HEK293T (cell line): Measurements from ENCODE around the gene LILRA2.
"Not testable (repeated sequence)": the region's sequence is repeated elsewhere in the genome, so short reads cannot be mapped to it uniquely, and the experiment has no call there.

Source experiments
- CTCF ChIA-PET: fragments of 350-600 bp; formaldehyde crosslinking; extraction: SDS; loops from one replicate; lab custom pipeline; 2021; ENCODE audit warnings: antibody characterized with exemption, inconsistent platforms; lab: Yijun Ruan, JAX
- POLR2A ChIA-PET: fragments of 350-600 bp; formaldehyde crosslinking; extraction: SDS; loops from one replicate; lab custom pipeline; 2020; ENCODE audit warnings: antibody characterized with exemption, inconsistent platforms; lab: Yijun Ruan, JAX
- DNase-seq: peaks from one replicate; pipeline ENCODE4 v3.0.0; 2012; ENCODE audit warnings: mixed read lengths; ENCODE audit errors: extremely low spot score
- ARNT ChIP-seq: fragments of 450-650 bp; IDR thresholded peaks from 2 replicates; pipeline ENCODE4 v1.6.1; 2017; ENCODE audit warnings: mild to moderate bottlenecking
- BHLHE40 ChIP-seq: fragments of 450-650 bp; IDR thresholded peaks from 2 replicates; pipeline ENCODE4 v1.6.1; 2016; ENCODE audit warnings: mild to moderate bottlenecking, moderate library complexity, borderline replicate concordance
- CTBP1 ChIP-seq: fragments of 450-650 bp; IDR thresholded peaks from 2 replicates; pipeline ENCODE4 v1.6.1; 2016; ENCODE audit warnings: borderline replicate concordance
- ELF4 ChIP-seq: fragments of 450-650 bp; IDR thresholded peaks from 2 replicates; pipeline ENCODE4 v1.6.1; 2017; ENCODE audit warnings: antibody characterized with exemption
- FOXA1 ChIP-seq: fragments of 450-650 bp; IDR thresholded peaks from 2 replicates; pipeline ENCODE4 v1.6.1; 2016; ENCODE audit warnings: mild to moderate bottlenecking
- FOXK2 ChIP-seq: fragments of 450-650 bp; IDR thresholded peaks from 2 replicates; pipeline ENCODE4 v1.6.1; 2016; ENCODE audit warnings: mild to moderate bottlenecking
- FOXM1 ChIP-seq: fragments of 450-650 bp; IDR thresholded peaks from 2 replicates; pipeline ENCODE4 v1.6.1; 2017; ENCODE audit warnings: mild to moderate bottlenecking, borderline replicate concordance
- HDGF ChIP-seq: fragments of 450-650 bp; IDR thresholded peaks from 2 replicates; pipeline ENCODE4 v1.6.1; 2017; ENCODE audit warnings: antibody characterized with exemption, borderline replicate concordance
- L3MBTL2 ChIP-seq: fragments of 450-650 bp; conservative IDR thresholded peaks from 2 replicates; pipeline ENCODE4 v1.6.1; 2016; ENCODE audit warnings: mild to moderate bottlenecking
- LEF1 ChIP-seq: fragments of 450-650 bp; IDR thresholded peaks from 2 replicates; pipeline ENCODE4 v1.6.1; 2017; ENCODE audit warnings: mild to moderate bottlenecking, borderline replicate concordance
- NFRKB ChIP-seq: fragments of 450-650 bp; IDR thresholded peaks from 2 replicates; pipeline ENCODE4 v1.6.1; 2016; ENCODE audit warnings: mild to moderate bottlenecking, moderate library complexity
- PKNOX1 ChIP-seq: fragments of 450-650 bp; IDR thresholded peaks from 2 replicates; pipeline ENCODE4 v1.6.1; 2016
- SP1 ChIP-seq: fragments of 450-650 bp; IDR thresholded peaks from 2 replicates; pipeline ENCODE4 v1.6.1; 2017
- SUZ12 ChIP-seq: fragments of 450-650 bp; IDR thresholded peaks from 2 replicates; pipeline ENCODE4 v1.6.1; 2016; ENCODE audit warnings: mild to moderate bottlenecking
- TARDBP ChIP-seq: fragments of 450-650 bp; IDR thresholded peaks from 2 replicates; pipeline ENCODE4 v1.6.1; 2016
- ZNF384 ChIP-seq: fragments of 450-650 bp; IDR thresholded peaks from 2 replicates; pipeline ENCODE4 v1.6.1; 2016

The LILRA2 gene

DNA sequence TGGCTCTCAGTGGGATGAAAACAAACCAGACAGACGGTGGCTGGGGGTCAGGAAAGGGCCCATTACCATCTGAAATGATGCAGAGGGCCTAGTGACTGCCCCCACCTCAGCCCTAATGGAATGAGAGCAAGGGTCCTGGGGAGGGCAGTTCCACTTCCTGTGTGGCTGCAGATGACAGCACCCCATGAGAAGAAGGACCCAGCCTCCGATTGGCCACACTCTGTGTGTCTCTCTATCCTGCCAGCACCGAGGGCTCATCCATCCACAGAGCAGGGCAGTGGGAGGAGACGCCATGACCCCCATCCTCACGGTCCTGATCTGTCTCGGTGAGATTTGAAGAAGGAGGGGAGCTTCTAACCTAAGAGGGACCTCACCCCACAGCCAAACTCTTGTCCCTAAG lies 57.2 kb downstream of the LILRA2 start:
- no peak for DNase-seq
- ChIA-PET CTCF (no interaction called here), POLR2A (no interaction called here)
- TF ChIP-seq CTBP1 (no peak), NFRKB (no peak), FOXK2 (no peak), FOXM1 (no peak), HDGF (no peak), L3MBTL2 (no peak), ZNF384 (no peak), TARDBP (no peak)

- DNase-seq, POLR2A ChIA-PET, CTCF ChIA-PET: not testable (repeated sequence)
These were observed 58.1 kb downstream of the LILRA2 start for GRCh38 chr19:54631489-54632337.

DNA sequence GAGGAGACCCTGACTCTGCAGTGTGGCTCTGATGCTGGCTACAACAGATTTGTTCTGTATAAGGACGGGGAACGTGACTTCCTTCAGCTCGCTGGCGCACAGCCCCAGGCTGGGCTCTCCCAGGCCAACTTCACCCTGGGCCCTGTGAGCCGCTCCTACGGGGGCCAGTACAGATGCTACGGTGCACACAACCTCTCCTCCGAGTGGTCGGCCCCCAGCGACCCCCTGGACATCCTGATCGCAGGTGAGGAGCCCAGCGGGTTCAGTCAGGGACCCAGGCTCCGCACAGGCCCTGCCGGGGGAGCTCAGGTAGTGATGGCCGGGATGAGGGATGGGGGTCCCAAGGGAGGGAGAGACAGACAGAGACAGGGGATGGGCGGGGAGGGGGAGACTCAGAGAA lies 58.9 kb downstream of the LILRA2 start:
- DNase-seq, POLR2A ChIA-PET, CTCF ChIA-PET: not testable (repeated sequence)

- TF ChIP-seq FOXM1 (no peak), BHLHE40 (no peak), SUZ12 (no peak), SP1 (no peak), HDGF (no peak), CTBP1 (no peak), ELF4 (no peak), L3MBTL2 (no peak), PKNOX1 (no peak), TARDBP (no peak), FOXA1 (no peak), NFRKB (no peak), ARNT (no peak)
- POLR2A ChIA-PET, result no interaction called here
- CTCF ChIA-PET, result no interaction called here
- no peak for DNase-seq
These were observed 59.8 kb downstream of the LILRA2 start for GRCh38 chr19:54633401-54633800.

- DNase-seq, CTCF ChIA-PET, POLR2A ChIA-PET: not testable (repeated sequence)
These were observed 62.5 kb downstream of the LILRA2 start for GRCh38 chr19:54636081-54636480.

GRCh38 chr19:54638683-54639082 lies 65.1 kb downstream of the LILRA2 start:
- TF ChIP-seq SUZ12 (no peak), FOXK2 (no peak), BHLHE40 (no peak), TARDBP (no peak), ZNF384 (no peak), LEF1 (no peak), CTBP1 (no peak), PKNOX1 (no peak), ARNT (no peak), L3MBTL2 (no peak)
- no peak for DNase-seq
- CTCF ChIA-PET, result no interaction called here
- POLR2A ChIA-PET, result no interaction called here
